ENCODE data around the gene GBE1.

GRCh38 chr3:81581966-81582599 lies 179.4 kb downstream of the GBE1 start:
- TF ChIP-seq CTCF (IDR thresholded peaks at IDR 0.05) (peak in 3 of 4 experiments; percentile 28 to 45 (median 44)), EP300 (IDR thresholded peaks at IDR 0.05) (no peak)

Data from sigmoid colon (tissue), 4 donors.